HepG2 (cell line): ENCODE data around the gene ANKRD40. TPM values are rescaled to one million over a fixed set of nuclear protein-coding genes. Genes with fewer than 3 reads are reported as not detected.

ENCODE experiments used
- AKNA ChIP-seq: sonication (generic); formaldehyde crosslinking; IDR thresholded peaks from 2 replicates; pipeline ENCODE4 v1.4.0; 2020; ENCODE audit warnings: missing genetic modification reagents, borderline replicate concordance
- ELF4 ChIP-seq: sonication (generic); formaldehyde crosslinking; IDR thresholded peaks from 2 replicates; pipeline ENCODE4 v1.5.0; 2020; ENCODE audit warnings: missing genetic modification reagents, mild to moderate bottlenecking, moderate library complexity, borderline replicate concordance
- KDM3A ChIP-seq: IDR thresholded peaks from 2 replicates; pipeline ENCODE4 v1.6.1; 2018; ENCODE audit warnings: low read depth, missing compliant biosample characterization
- ZBTB37 ChIP-seq: sonication (generic); formaldehyde crosslinking; IDR thresholded peaks from 2 replicates; pipeline ENCODE4 v1.4.0; 2020; ENCODE audit warnings: mild to moderate bottlenecking, missing genetic modification reagents
- ZNF318 ChIP-seq: sonication (generic); formaldehyde crosslinking; IDR thresholded peaks from 2 replicates; pipeline ENCODE4 v1.4.0; 2020; ENCODE audit warnings: mild to moderate bottlenecking, missing genetic modification reagents
- polyA plus RNA-seq, 8 experiments: library from polyadenylated mRNA; depleted of rRNA in 3 of 8; stranded (reverse) in 7 of 8; unstranded in 1 of 8; fragments of >200 nt; fragmentation: Illumina TruSeq in 4 of 8; extraction: Trizol in 4 of 8; gene quantifications; 2 replicates each; pipeline versions ENCODE4 v1.2.1 to v1.2.3, GENCODE V29; 2011 to 2016; ENCODE audit warnings: low read depth in 4 of 8, missing spikeins in 1 of 8, mixed read lengths in 1 of 8; ENCODE audit not compliant: insufficient read depth in 1 of 8
- total RNA-seq, 5 experiments: library from RNA; depleted of rRNA; stranded (reverse); fragments of >200 nt; fragmentation: Illumina TruSeq; extraction: Trizol; gene quantifications; 2 replicates each; pipeline ENCODE4 v1.2.3, GENCODE V29; 2016; ENCODE audit warnings: low read depth in 1 of 5

The ANKRD40 gene
- total and polyA plus RNA-seq, 2 of the 13 experiments (the other 11 are each of a cell fraction or from before 2014, with no cell fraction given) = 35.0 to 46.4 TPM

GRCh38 chr17:50661795-50662391 lies 45.8 kb downstream of the ANKRD40 start (continued):
- TF ChIP-seq AKNA (no peak), KDM3A (CRISPR knock-in tag) (no peak), ELF4 (no peak), ZBTB37 (CRISPR knock-in tag) (no peak), ZNF318 (CRISPR knock-in tag) (no peak)
